K562 (cell line): Measurements from ENCODE around the gene PHF21B. TPM values are rescaled to one million over a fixed set of nuclear protein-coding genes. Genes with fewer than 3 reads are reported as not detected.

Source experiments
- ATAC-seq: fragments of 200-7000 bp; cut with Tn5 transposase; 3 replicates; pipeline ENCODE4 v1.9.1; 2020; ENCODE audit warnings: moderate library complexity
- BruUV-seq: library from RNA; stranded (reverse); fragments of 400-500 nt; replicated peaks from 2 replicates; lab custom pipeline; 2021; lab: Mats Ljungman, UMichigan
- CTCF ChIA-PET: fragments of 300-600 bp; formaldehyde crosslinking; extraction: SDS; loops from one replicate; lab custom pipeline; 2021; ENCODE audit warnings: low intra/inter-chr PET ratio; lab: Yijun Ruan, JAX
- POLR2A ChIA-PET: fragments of 300-600, 350-650 bp; sonication (Branson Sonifier 250); formaldehyde crosslinking; extraction: SDS; loops from one replicate; lab custom pipeline; 2021; ENCODE audit warnings: antibody characterized with exemption, inconsistent platforms; lab: Yijun Ruan, JAX
- DNase-seq, 4 experiments: peaks; one replicate each; pipeline versions ENCODE4 v3.0.0 to v3.0.0-alpha.2; 2011 to 2018; ENCODE audit warnings: low spot score in 3 of 4, mixed read lengths in 3 of 4; ENCODE audit errors: extremely low read depth in 1 of 4
- FAIRE-seq: peaks from 2 replicates; lab custom pipeline; 2011; peaks lifted over from hg19 to GRCh38; lab: Jason Lieb, UNC
- H2AFZ ChIP-seq: 2 replicates; pipeline ENCODE4 v1.6.0; 2011; ENCODE audit warnings: low read depth, low read length, control low read depth, inconsistent platforms
- H3K27ac ChIP-seq: fragments of 200-600 bp; 3 replicates; pipeline ENCODE4 v1.8.0; 2011; ENCODE audit warnings: low read depth, mild to moderate bottlenecking, control low read depth, inconsistent platforms, low read length, moderate library complexity, mixed read lengths; ENCODE audit errors: extremely low read depth
- H3K27me3 ChIP-seq, 2 experiments: fragments of 300-600 bp in 1 of 2; 2 replicates in 1 of 2; 3 replicates in 1 of 2; pipeline versions ENCODE4 v1.6.0 to v1.8.0; 2011; ENCODE audit warnings: inconsistent platforms in 2 of 2, low read length in 2 of 2, mild to moderate bottlenecking in 1 of 2, mixed read lengths in 1 of 2, moderate library complexity in 1 of 2; ENCODE audit not compliant: control insufficient read depth in 2 of 2, insufficient read depth in 2 of 2
- H3K36me3 ChIP-seq: fragments of 300-600 bp; 3 replicates; pipeline ENCODE4 v1.8.0; 2011; ENCODE audit warnings: mild to moderate bottlenecking, low read length, inconsistent platforms; ENCODE audit not compliant: control insufficient read depth, insufficient read depth
- H3K4me1 ChIP-seq, 2 experiments: fragments of 200-600 bp in 1 of 2; replicated peaks in 1 of 2; 2 replicates in 1 of 2; 3 replicates in 1 of 2; pipeline versions ENCODE4 v1.5.1 to v1.8.0; 2011; ENCODE audit warnings: inconsistent platforms in 2 of 2, low read length in 2 of 2, mild to moderate bottlenecking in 1 of 2, mixed read lengths in 1 of 2, moderate library complexity in 1 of 2; ENCODE audit not compliant: control insufficient read depth in 2 of 2, insufficient read depth in 2 of 2
- H3K4me2 ChIP-seq: 2 replicates; pipeline ENCODE4 v1.6.1; 2011; ENCODE audit warnings: low read length, control low read depth, inconsistent platforms, mixed read lengths; ENCODE audit not compliant: insufficient read depth
- H3K4me3 ChIP-seq: fragments of 200-600 bp; sonication (generic), shearing (Covaris generic); 2 replicates; pipeline ENCODE4 v1.5.1; 2016; ENCODE audit warnings: control low read depth, inconsistent platforms
- H3K79me2 ChIP-seq: fragments of 200-600 bp; 3 replicates; pipeline ENCODE4 v1.8.0; 2011; ENCODE audit warnings: low read length, inconsistent platforms; ENCODE audit not compliant: control insufficient read depth, insufficient read depth
- H3K9ac ChIP-seq, 2 experiments: 2 replicates each; pipeline versions ENCODE4 v1.6.0 to v1.6.1; 2011; ENCODE audit warnings: low read depth in 2 of 2, low read length in 2 of 2, control low read depth in 1 of 2, inconsistent platforms in 1 of 2, mild to moderate bottlenecking in 1 of 2, mixed read lengths in 1 of 2; ENCODE audit not compliant: insufficient read depth in 1 of 2
- H3K9me1 ChIP-seq: one replicate; pipeline ENCODE4 v1.6.0; 2011; ENCODE audit warnings: inconsistent platforms, mild to moderate bottlenecking, low read length, moderate library complexity; ENCODE audit not compliant: control insufficient read depth, insufficient read depth
- H3K9me3 ChIP-seq: replicated peaks from 2 replicates; pipeline ENCODE4 v1.5.1; 2011; ENCODE audit warnings: low read depth, low read length, inconsistent platforms; ENCODE audit not compliant: control insufficient read depth, insufficient read depth
- H4K20me1 ChIP-seq: replicated peaks from 2 replicates; pipeline ENCODE4 v1.6.1; 2011; ENCODE audit warnings: low read length, inconsistent platforms, mixed read lengths; ENCODE audit not compliant: control insufficient read depth, insufficient read depth
- CC2D1A ChIP-seq: fragments of 450-650 bp; IDR thresholded peaks from 2 replicates; pipeline ENCODE4 v1.6.1; 2017; ENCODE audit warnings: mild to moderate bottlenecking
- NFE2L1 ChIP-seq: fragments of 450-650 bp; IDR thresholded peaks from 2 replicates; pipeline ENCODE4 v1.6.1; 2016; ENCODE audit warnings: missing genetic modification characterization, low read depth, mild to moderate bottlenecking, missing compliant biosample characterization, moderate library complexity, borderline replicate concordance
- PCBP2 ChIP-seq: fragments of 200-400 bp; formaldehyde crosslinking; IDR thresholded peaks from 2 replicates; pipeline ENCODE4 v1.6.1; 2018; ENCODE audit warnings: low read length, low read depth, mild to moderate bottlenecking, moderate library complexity; ENCODE audit not compliant: poor library complexity, severe bottlenecking
- PHF21A ChIP-seq: fragments of 450-650 bp; IDR thresholded peaks from 2 replicates; pipeline ENCODE4 v1.6.1; 2017; ENCODE audit warnings: low read depth, borderline replicate concordance
- POLR2G ChIP-seq: fragments of 200-400 bp; formaldehyde crosslinking; IDR thresholded peaks from 2 replicates; pipeline ENCODE4 v1.6.1; 2017; ENCODE audit warnings: low read depth, mild to moderate bottlenecking, antibody characterized with exemption, low read length, moderate library complexity
- PRPF4 ChIP-seq: fragments of 200-400 bp; formaldehyde crosslinking; IDR thresholded peaks from one replicate; pipeline ENCODE4 v1.6.1; 2017; ENCODE audit warnings: low read length, low read depth, mild to moderate bottlenecking; ENCODE audit not compliant: insufficient read depth, poor library complexity, severe bottlenecking
- PTTG1 ChIP-seq: fragments of 450-650 bp; IDR thresholded peaks from 2 replicates; pipeline ENCODE4 v1.6.1; 2016; ENCODE audit warnings: low read depth, mild to moderate bottlenecking, missing genetic modification characterization, missing compliant biosample characterization
- SNIP1 ChIP-seq: fragments of 450-650 bp; IDR thresholded peaks from 2 replicates; pipeline ENCODE4 v1.7.1; 2017; ENCODE audit warnings: low read depth, mild to moderate bottlenecking
- SP1 ChIP-seq: sonication (generic); formaldehyde crosslinking; IDR thresholded peaks from 2 replicates; pipeline ENCODE4 v1.8.1; 2022; ENCODE audit warnings: mild to moderate bottlenecking, missing genetic modification reagents
- XRCC3 ChIP-seq: fragments of 450-650 bp; IDR thresholded peaks from 2 replicates; pipeline ENCODE4 v1.6.1; 2017; ENCODE audit warnings: mild to moderate bottlenecking, moderate library complexity
- ZNF274 ChIP-seq: IDR thresholded peaks from 2 replicates; pipeline ENCODE4 v1.6.1; 2011; ENCODE audit warnings: low read depth, mild to moderate bottlenecking, low read length, moderate library complexity, borderline replicate concordance
- ZNF408 ChIP-seq: fragments of 250-450 bp; sonication (Bioruptor Pico); IDR thresholded peaks from 2 replicates; pipeline ENCODE4 v1.4.0; 2020; ENCODE audit warnings: low read depth, mild to moderate bottlenecking, moderate library complexity
- WGBS: fragments of 100-300 bp; shearing (Covaris generic); methylation state at CpG from one replicate; pipeline ENCODE4 v1.1.6; 2016; ENCODE audit warnings: low coverage, mixed read lengths; ENCODE audit not compliant: insufficient coverage; ENCODE audit errors: missing lambda C conversion rate; 5-methylcytosine and 5-hydroxymethylcytosine counted together
- in situ Hi-C: fragments of 300-500 bp; cut with MboI; formaldehyde crosslinking; loops from 4 replicates; pipeline ENCODE4 v1.15.0; 2018; ENCODE audit warnings: inconsistent platforms, mixed read lengths
- intact Hi-C: fragments of 100-400 bp; cut with micrococcal nuclease; formaldehyde crosslinking; loops from 2 replicates; pipeline ENCODE4 v1.14.2; 2022
- polyA plus RNA-seq, 8 experiments: library from polyadenylated mRNA; depleted of rRNA in 4 of 8; stranded (reverse) in 5 of 8; unstranded in 3 of 8; fragments of >200 nt; fragmentation: Nextera tagmentation in 2 of 8; fragmentation: Illumina TruSeq in 1 of 8; extraction: Ambion mirVana in 2 of 8; extraction: Trizol in 1 of 8; gene quantifications; 2 replicates each; pipeline versions ENCODE4 v1.2.1 to v1.2.3, GENCODE V29; 2011 to 2014; ENCODE audit warnings: inconsistent platforms in 1 of 8, missing spikeins in 1 of 8
- total RNA-seq, 7 experiments: library from RNA; depleted of rRNA in 6 of 7; stranded (reverse); fragments of >200 nt in 6 of 7; fragmentation: Illumina TruSeq in 2 of 7; extraction: Trizol in 2 of 7; gene quantifications; 2 replicates each; pipeline versions ENCODE4 v1.2.1 to v1.2.3, GENCODE V29; 2011 to 2021; ENCODE audit warnings: low replicate concordance in 1 of 7
- TF ChIP-seq, protein P1 (sequence below): fragments of 450-650 bp; formaldehyde crosslinking; IDR thresholded peaks from 2 replicates; pipeline ENCODE4 v1.4.0; 2022; ENCODE audit warnings: missing genetic modification characterization
- TF ChIP-seq, protein P2 (sequence below): IDR thresholded peaks from 2 replicates; pipeline ENCODE4 v1.6.1; 2016; ENCODE audit warnings: missing genetic modification characterization, missing compliant biosample characterization
- TF ChIP-seq, protein P3 (sequence below): fragments of 450-650 bp; IDR thresholded peaks from one replicate; pipeline ENCODE4 v1.6.1; 2018; ENCODE audit warnings: mild to moderate bottlenecking, moderate library complexity; ENCODE audit not compliant: partially characterized antibody
- TF ChIP-seq, protein P4 (sequence below): sonication (generic); formaldehyde crosslinking; IDR thresholded peaks from 2 replicates; pipeline ENCODE4 v1.8.1; 2023; ENCODE audit warnings: mild to moderate bottlenecking, missing genetic modification reagents, moderate library complexity
- TF ChIP-seq, protein P5 (sequence below): sonication (generic); formaldehyde crosslinking; IDR thresholded peaks from 2 replicates; pipeline ENCODE4 v1.8.0; 2022; ENCODE audit warnings: mild to moderate bottlenecking, missing genetic modification reagents

The PHF21B gene
- total and polyA plus RNA-seq, 9 of the 15 experiments (the other 6 are each of a cell fraction or from before 2014, with no cell fraction given), result 0.04 TPM; not detected in 8

DNA sequence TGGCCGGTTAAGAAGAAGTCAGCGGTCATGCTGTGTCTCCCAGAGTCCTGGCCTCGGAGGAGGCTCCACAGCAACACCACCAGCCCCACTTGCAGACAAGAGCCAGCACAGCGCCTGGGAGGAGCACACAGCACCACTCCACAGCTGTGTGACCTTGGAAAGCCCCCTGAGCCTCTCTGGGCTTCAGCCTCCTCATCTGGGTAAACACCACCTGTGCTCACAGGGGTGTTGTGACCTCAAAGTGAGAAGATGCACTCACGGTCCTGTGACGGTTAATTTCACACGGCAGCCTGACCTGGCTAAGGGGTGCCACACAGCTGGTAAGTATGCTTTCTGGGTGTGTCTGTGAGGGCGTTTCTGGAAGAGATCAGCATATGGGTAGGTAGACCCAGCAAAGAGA lies 54.7 kb downstream of the PHF21B start:
- ChIA-PET CTCF (no interaction called here), POLR2A (interaction anchor here (0.6 to 0.7 kb wide), 2 partner anchors 14 to 27 kb away, joined by 3 to 4 read pairs; no protein-coding TSS in a partner anchor)

More for the DNA sequence above, 54.7 kb downstream of the PHF21B start:
- no peak overlapping the region for H3K27ac ChIP-seq
- BruUV-seq, result no TSS peak
- no peak overlapping the region for H3K9ac ChIP-seq
- no peaks in the 10 kb centered on the region for H3K4me1 ChIP-seq
- H3K4me3 ChIP-seq, result no peak overlapping the region
- 0% methylated on average over 3 of the region's 8 CpGs for WGBS
- in situ Hi-C loops (no loop called here), intact Hi-C loops (no loop called here)
- no peak for DNase-seq
- no peaks in the 10 kb centered on the region for H3K9me3 ChIP-seq
- H3K36me3 ChIP-seq, result no peaks in the 10 kb centered on the region
- no peak overlapping the region for H3K4me2 ChIP-seq
- H3K79me2 ChIP-seq, result no peaks in the 10 kb centered on the region
- no peak overlapping the region for H2AFZ ChIP-seq
- H4K20me1 ChIP-seq, result no peaks in the 10 kb centered on the region
- no peak for ATAC-seq
- FAIRE-seq, result no peak
- no peaks in the 10 kb centered on the region for H3K9me1 ChIP-seq
- TF ChIP-seq CC2D1A (no peak), PCBP2 (no peak), NFE2L1 (tag) (no peak), XRCC3 (no peak), PHF21A (no peak), PRPF4 (no peak), PTTG1 (tag) (no peak), SNIP1 (no peak), ZNF274 (no peak), ZNF408 (CRISPR knock-in tag) (no peak), SP1 (CRISPR knock-in tag) (no peak), POLR2G (no peak)
- TF ChIP-seq, protein P1, sequence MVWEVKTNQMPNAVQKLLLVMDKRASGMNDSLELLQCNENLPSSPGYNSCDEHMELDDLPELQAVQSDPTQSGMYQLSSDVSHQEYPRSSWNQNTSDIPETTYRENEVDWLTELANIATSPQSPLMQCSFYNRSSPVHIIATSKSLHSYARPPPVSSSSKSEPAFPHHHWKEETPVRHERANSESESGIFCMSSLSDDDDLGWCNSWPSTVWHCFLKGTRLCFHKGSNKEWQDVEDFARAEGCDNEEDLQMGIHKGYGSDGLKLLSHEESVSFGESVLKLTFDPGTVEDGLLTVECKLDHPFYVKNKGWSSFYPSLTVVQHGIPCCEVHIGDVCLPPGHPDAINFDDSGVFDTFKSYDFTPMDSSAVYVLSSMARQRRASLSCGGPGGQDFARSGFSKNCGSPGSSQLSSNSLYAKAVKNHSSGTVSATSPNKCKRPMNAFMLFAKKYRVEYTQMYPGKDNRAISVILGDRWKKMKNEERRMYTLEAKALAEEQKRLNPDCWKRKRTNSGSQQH (CRISPR knock-in tag), result no peak
- TF ChIP-seq, protein P2, sequence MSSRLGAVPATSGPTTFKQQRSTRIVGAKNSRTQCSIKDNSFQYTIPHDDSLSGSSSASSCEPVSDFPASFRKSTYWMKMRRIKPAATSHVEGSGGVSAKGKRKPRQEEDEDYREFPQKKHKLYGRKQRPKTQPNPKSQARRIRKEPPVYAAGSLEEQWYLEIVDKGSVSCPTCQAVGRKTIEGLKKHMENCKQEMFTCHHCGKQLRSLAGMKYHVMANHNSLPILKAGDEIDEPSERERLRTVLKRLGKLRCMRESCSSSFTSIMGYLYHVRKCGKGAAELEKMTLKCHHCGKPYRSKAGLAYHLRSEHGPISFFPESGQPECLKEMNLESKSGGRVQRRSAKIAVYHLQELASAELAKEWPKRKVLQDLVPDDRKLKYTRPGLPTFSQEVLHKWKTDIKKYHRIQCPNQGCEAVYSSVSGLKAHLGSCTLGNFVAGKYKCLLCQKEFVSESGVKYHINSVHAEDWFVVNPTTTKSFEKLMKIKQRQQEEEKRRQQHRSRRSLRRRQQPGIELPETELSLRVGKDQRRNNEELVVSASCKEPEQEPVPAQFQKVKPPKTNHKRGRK (tag), result no peak
- TF ChIP-seq, protein P3, sequence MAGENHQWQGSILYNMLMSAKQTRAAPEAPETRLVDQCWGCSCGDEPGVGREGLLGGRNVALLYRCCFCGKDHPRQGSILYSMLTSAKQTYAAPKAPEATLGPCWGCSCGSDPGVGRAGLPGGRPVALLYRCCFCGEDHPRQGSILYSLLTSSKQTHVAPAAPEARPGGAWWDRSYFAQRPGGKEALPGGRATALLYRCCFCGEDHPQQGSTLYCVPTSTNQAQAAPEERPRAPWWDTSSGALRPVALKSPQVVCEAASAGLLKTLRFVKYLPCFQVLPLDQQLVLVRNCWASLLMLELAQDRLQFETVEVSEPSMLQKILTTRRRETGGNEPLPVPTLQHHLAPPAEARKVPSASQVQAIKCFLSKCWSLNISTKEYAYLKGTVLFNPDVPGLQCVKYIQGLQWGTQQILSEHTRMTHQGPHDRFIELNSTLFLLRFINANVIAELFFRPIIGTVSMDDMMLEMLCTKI, result no peak
- TF ChIP-seq, protein P4, sequence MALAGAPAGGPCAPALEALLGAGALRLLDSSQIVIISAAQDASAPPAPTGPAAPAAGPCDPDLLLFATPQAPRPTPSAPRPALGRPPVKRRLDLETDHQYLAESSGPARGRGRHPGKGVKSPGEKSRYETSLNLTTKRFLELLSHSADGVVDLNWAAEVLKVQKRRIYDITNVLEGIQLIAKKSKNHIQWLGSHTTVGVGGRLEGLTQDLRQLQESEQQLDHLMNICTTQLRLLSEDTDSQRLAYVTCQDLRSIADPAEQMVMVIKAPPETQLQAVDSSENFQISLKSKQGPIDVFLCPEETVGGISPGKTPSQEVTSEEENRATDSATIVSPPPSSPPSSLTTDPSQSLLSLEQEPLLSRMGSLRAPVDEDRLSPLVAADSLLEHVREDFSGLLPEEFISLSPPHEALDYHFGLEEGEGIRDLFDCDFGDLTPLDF (CRISPR knock-in tag), result no peak
- TF ChIP-seq, protein P5, sequence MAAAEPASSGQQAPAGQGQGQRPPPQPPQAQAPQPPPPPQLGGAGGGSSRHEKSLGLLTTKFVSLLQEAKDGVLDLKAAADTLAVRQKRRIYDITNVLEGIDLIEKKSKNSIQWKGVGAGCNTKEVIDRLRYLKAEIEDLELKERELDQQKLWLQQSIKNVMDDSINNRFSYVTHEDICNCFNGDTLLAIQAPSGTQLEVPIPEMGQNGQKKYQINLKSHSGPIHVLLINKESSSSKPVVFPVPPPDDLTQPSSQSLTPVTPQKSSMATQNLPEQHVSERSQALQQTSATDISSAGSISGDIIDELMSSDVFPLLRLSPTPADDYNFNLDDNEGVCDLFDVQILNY (CRISPR knock-in tag), result no peak
- peaks cover 10 to 60% of the 10 kb centered on the region in 2 experiments; a peak in 4 of 5 replicates for H3K27me3 ChIP-seq
